Measurements from ENCODE around the gene MKNK1.

- no peak for TF ChIP-seq ZFP3 (CRISPR knock-in tag; IDR thresholded peaks at IDR 0.05)
- no peak for TF ChIP-seq PPARA (CRISPR knock-in tag; IDR thresholded peaks at IDR 0.05; ENCODE audit: borderline replicate concordance)
- TF ChIP-seq ZNF70 (CRISPR knock-in tag; IDR thresholded peaks at IDR 0.05), result no peak
- TF ChIP-seq ZFP30 (CRISPR knock-in tag; IDR thresholded peaks at IDR 0.05), result no peak
- TF ChIP-seq GLIS3 (CRISPR knock-in tag; IDR thresholded peaks at IDR 0.05), result no peak
- TF ChIP-seq TSHZ2 (CRISPR knock-in tag; IDR thresholded peaks at IDR 0.05), result no peak
- no peak for TF ChIP-seq ARNTL (CRISPR knock-in tag; IDR thresholded peaks at IDR 0.05; ENCODE audit: borderline replicate concordance, low read depth)
- TF ChIP-seq ZNF8 (CRISPR knock-in tag; IDR thresholded peaks at IDR 0.05), result no peak
Observed at GRCh38 chr1:46517010-46517600, 87.0 kb downstream of the MKNK1 start.
